Measurements from ENCODE around the gene FOSL2. TPM values are rescaled to one million over a fixed set of nuclear protein-coding genes. Genes with fewer than 3 reads are reported as not detected.

FOSL2 gene
- total RNA-seq, 1 experiment from 2014 or later = 44.8 TPM

DNA sequence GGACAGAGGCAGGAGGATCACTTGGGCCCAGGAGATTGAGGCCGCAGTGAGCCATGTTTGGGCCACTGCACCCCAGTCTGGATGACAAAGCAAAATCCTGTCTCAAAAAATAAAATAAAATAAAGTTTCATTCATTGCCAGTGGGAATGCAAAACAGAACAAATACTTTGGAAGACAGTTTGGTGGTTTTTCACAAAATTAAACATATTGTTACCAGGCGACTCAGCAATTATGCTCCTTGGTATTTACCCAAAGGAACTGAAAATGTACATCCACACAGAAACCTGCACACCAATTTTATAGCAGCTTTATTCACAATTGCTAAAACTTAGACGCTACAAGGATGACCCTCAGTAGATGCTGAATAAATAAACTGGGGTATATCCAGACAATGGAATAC lies 35.8 kb downstream of the FOSL2 start:
- ATAC-seq = no peak
- Histone ChIP-seq H3K9ac (ENCODE audit: low read length) (no peak overlapping the region), H3K4me2 (ENCODE audit: low read length) (no peak overlapping the region), H3K36me3 (ENCODE audit: control insufficient read depth in 1 of 2, insufficient read depth in 2 of 2, low read length in 2 of 2) (no peaks in the 10 kb centered on the region), H3K9me2 (ENCODE audit: insufficient read depth) (no peaks in the 10 kb centered on the region), H3K79me2 (ENCODE audit: insufficient read depth, low read length) (no peaks in the 10 kb centered on the region), H3K9me3 (ENCODE audit: control insufficient read depth in 1 of 2, insufficient read depth in 1 of 2, low read depth in 1 of 2, low read length in 2 of 2) (no peaks in the 10 kb centered on the region; a peak in 1 of 4 replicates), H3K27ac (ENCODE audit: low read depth, low read length) (no peak overlapping the region), H4K20me1 (ENCODE audit: insufficient read depth) (no peaks in the 10 kb centered on the region), H3K27me3 (ENCODE audit: insufficient read depth, low read length) (no peaks in the 10 kb centered on the region), H3K4me3 (replicated peaks in 1 of 2; ENCODE audit: low read depth in 1 of 2, low read length in 2 of 2) (no peak overlapping the region), H2AFZ (ENCODE audit: low read depth, low read length, poor library complexity, severe bottlenecking) (no peak overlapping the region), H3K4me1 (ENCODE audit: control insufficient read depth in 1 of 2, insufficient read depth in 2 of 2, low read length in 2 of 2) (no peaks in the 10 kb centered on the region)
- intact Hi-C loops (cut with micrococcal nuclease) = no loop called here
- no peak for TF ChIP-seq EGR1 (IDR thresholded peaks at IDR 0.05; ENCODE audit: low read depth)
- no peak for TF ChIP-seq POLR2AphosphoS5 (IDR thresholded peaks at IDR 0.05; ENCODE audit: low read depth, low read length)
- TF ChIP-seq, protein P1, sequence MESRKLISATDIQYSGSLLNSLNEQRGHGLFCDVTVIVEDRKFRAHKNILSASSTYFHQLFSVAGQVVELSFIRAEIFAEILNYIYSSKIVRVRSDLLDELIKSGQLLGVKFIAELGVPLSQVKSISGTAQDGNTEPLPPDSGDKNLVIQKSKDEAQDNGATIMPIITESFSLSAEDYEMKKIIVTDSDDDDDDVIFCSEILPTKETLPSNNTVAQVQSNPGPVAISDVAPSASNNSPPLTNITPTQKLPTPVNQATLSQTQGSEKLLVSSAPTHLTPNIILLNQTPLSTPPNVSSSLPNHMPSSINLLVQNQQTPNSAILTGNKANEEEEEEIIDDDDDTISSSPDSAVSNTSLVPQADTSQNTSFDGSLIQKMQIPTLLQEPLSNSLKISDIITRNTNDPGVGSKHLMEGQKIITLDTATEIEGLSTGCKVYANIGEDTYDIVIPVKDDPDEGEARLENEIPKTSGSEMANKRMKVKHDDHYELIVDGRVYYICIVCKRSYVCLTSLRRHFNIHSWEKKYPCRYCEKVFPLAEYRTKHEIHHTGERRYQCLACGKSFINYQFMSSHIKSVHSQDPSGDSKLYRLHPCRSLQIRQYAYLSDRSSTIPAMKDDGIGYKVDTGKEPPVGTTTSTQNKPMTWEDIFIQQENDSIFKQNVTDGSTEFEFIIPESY (IDR thresholded peaks at IDR 0.05; ENCODE audit: extremely low read depth, insufficient replicate concordance, low read length) = no peak
- TF ChIP-seq, protein P2, sequence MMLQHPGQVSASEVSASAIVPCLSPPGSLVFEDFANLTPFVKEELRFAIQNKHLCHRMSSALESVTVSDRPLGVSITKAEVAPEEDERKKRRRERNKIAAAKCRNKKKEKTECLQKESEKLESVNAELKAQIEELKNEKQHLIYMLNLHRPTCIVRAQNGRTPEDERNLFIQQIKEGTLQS (IDR thresholded peaks at IDR 0.05) = no peak
- no peak for TF ChIP-seq RAD21 (IDR thresholded peaks at IDR 0.05; ENCODE audit: low read depth)
- no peak for TF ChIP-seq POLR2A (IDR thresholded peaks at IDR 0.05; ENCODE audit: borderline replicate concordance, extremely low read depth, insufficient read depth, insufficient read length)
- TF ChIP-seq JUND (IDR thresholded peaks at IDR 0.05) = no peak
- TF ChIP-seq SIN3A (IDR thresholded peaks at IDR 0.05; ENCODE audit: low read depth) = no peak
- TF ChIP-seq SP1 (IDR thresholded peaks at IDR 0.05; ENCODE audit: low read depth) = no peak
- TF ChIP-seq, protein P3, sequence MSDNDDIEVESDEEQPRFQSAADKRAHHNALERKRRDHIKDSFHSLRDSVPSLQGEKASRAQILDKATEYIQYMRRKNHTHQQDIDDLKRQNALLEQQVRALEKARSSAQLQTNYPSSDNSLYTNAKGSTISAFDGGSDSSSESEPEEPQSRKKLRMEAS (IDR thresholded peaks at IDR 0.05) = no peak
- no peak for TF ChIP-seq ELF1 (IDR thresholded peaks at IDR 0.05; ENCODE audit: borderline replicate concordance, low read depth)
- no peak for TF ChIP-seq EZH2phosphoT487 (IDR thresholded peaks at IDR 0.05; ENCODE audit: borderline replicate concordance)
- TF ChIP-seq SRF (IDR thresholded peaks at IDR 0.05; ENCODE audit: low read depth) = no peak
- no peak for TF ChIP-seq TCF7L2 (IDR thresholded peaks at IDR 0.05; ENCODE audit: borderline replicate concordance, extremely low read depth, insufficient read depth, insufficient read length)
- TF ChIP-seq EZH2 (IDR thresholded peaks at IDR 0.05) = no peak
- ChIA-PET POLR2A (no interaction called here), RAD21 (ENCODE audit: low non-redundant PET in 1 of 2, low total read pairs in 2 of 2, uncharacterized antibody in 2 of 2, unreplicated experiment in 2 of 2) (no interaction called here), CTCF (no interaction called here)
- no TSS peak for BruUV-seq (replicated peaks)
- DNase-seq (ENCODE audit: low read depth, low spot score) = no peak

Measured in HCT116 (cell line).